A172 (cell line): ENCODE measurements around the gene RAB11FIP4. TPM values are rescaled to one million over a fixed set of nuclear protein-coding genes. Genes with fewer than 3 reads are reported as not detected.

Experiments
- DNase-seq: peaks from one replicate; pipeline ENCODE4 v3.0.0-alpha.2; 2015; ENCODE audit warnings: low spot score
- total RNA-seq: library from RNA; depleted of rRNA; stranded (reverse); fragments of >200 nt; shearing (Covaris generic); gene quantifications from 2 replicates; pipeline ENCODE4 v1.2.3, GENCODE V29; 2014

RAB11FIP4 gene
- total RNA-seq, 1 experiment from 2014 or later: 2.2 TPM

DNA sequence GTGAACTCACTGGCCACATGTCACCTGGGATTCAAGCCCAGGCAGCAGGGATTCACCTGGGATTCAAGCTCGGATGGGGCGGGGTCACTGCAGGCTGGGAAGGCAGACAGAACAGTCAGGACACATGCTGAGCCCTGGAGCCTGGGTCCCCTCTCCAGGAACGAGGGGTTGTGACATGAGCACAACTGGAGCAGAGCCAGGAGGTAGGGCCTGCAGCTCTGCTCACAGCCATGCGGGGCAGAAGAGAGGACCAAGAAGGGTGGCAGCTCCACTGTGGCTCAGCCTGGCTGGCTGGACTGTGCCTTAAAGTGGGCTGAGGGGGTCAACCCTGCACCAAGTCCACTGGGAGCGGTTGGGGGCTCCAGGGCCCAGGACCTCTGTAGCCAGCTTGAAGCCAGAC is 150.1 kb downstream of the RAB11FIP4 start:
- no peak for DNase-seq

- DNase-seq: no peak
Observed at GRCh38 chr17:31544186-31544585, 152.7 kb downstream of the RAB11FIP4 start.

DNA sequence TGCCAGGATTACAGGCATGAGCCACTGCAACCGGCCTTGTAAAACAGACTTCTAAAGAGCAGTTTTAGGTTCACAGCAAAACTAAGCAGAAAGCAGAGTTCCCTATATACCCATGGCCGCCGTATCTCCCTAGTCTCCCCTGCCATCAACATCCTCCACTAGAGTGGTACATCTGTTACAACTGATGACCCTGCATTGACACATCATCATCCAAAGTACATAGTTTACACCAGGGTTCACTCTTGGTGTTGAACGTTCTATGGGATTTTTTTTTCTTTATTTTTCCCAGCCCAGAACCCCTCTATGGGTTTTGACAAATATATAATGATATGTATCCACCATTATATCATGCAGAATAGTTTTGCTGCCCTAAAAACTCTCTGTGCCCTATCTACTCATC is 155.2 kb downstream of the RAB11FIP4 start:
- DNase-seq: no peak

DNA sequence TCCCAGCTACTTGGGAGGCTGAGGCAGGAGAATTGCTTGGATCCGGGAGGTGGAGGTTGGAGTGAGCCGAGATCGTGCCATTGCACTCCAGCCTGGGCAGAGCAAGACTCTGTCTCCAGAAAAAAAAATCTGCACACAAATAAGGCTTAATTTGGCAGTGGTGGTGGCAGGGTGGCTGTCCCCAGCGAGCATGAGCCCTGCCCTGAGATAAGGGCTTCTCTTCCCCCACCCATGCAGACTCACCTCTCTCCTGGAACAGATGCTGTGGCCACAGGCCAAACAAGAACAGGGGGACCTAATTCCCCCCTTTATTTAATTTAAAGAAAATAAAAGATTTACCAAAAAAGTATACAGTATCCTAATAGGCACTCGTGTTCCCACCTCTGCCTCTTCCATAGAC is 157.2 kb downstream of the RAB11FIP4 start:
- DNase-seq: no peak

GRCh38 chr17:31549121-31549524 is 157.6 kb downstream of the RAB11FIP4 start:
- peak; percentile 37 for DNase-seq

DNA sequence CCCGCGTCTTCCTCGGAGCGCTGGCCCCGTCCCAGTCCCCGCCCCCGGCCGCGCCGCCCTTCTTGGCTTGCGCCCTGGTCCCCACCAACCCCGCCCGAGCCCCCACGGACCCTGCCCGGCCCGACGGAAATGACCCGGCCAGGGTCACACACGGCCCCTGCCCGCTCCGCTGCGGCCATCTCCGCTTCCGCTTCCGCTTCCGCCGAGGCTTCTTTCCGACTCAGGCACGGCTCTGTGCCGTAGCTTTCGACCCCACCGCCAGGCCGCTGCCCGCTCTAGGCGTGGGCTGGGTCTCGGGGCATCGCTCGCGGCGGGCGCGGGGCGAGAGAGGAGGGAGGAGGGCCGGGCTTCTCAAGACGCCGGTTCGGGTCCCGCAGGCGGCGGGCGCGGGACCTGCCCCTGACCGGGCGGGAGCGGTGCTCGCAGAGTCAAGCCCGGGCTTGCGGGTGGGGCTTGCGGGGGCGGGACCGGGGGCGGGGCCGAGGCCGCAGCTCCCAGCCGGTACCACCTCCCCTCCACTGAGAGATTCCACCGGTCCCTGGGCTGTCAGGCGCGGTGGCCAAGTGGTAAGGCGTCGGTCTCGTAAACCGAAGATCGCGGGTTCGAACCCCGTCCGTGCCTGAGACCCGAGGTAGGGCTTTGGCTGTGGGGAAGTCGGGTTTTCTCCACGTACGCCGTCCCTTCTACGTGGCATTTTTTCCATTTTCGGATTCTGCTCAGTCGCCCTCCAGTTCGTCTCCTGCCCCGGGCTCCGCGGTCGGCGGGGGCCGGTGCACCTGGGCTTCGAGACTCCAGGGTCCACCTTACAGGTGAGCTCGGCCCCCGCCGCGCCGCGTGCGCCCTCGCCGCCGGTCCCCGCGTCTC is 158.3 kb downstream of the RAB11FIP4 start:
- DNase-seq: peak; percentile 95

GRCh38 chr17:31550389-31551056 is 159.0 kb downstream of the RAB11FIP4 start:
- no peak for DNase-seq

- no peak for DNase-seq
Observed at GRCh38 chr17:31552568-31552967, 161.1 kb downstream of the RAB11FIP4 start.

DNA sequence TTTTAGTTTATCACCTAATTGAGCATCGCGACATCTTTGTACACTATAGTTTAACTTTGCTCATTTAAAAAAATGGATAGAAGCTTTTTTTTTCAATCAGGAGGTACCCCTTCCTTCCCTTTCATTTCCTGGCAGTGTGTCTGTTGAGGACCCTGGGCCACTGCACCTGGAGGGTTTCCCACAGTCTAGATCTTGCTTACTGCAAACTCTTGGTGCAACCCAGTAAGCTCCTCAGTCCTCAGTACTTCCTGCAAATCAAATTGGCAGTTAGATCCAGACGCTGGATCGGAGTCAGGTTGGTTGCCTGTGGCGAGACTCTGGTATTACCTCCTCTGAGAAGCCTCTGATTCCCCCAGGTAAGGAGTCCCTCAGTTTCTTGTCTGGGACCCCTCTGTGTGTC is 162.0 kb downstream of the RAB11FIP4 start:
- DNase-seq: no peak

GRCh38 chr17:31554930-31555329 is 163.5 kb downstream of the RAB11FIP4 start:
- DNase-seq: no peak

DNA sequence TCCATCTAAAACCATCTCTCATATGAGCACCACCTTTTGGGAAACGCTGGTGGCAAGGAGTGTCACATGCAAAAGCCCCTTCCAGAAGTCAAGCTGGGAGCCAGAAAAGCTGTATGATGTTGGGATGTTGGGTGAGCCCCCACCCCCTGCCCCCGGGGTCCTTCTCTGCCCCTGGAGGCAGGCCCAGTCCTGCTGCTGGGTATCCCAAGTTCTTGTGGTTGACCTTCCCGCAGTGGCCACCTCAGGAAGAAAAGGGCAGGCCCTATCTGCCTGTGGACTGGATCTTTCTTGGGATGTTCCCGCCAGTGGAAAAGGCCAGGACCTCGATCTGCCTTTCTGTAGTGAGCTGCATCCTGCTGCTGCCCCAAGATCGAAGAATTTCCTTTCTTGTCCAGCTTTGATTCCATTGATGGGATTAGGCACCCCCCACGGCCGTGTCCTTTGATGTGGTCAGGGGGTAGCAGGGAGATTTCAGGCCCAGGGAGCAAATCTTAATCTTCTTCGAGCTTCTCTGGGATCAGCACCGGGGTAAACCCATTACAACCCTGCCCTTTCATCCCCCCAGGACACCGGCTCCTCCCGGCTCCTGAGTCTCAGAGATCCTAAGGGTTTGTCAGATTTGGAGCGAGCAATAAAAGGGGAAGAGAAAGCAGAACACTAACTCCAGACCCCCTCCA is 165.6 kb downstream of the RAB11FIP4 start:
- DNase-seq: no peak

- DNase-seq: peak; percentile 77
Observed at GRCh38 chr17:31558748-31559583, 167.5 kb downstream of the RAB11FIP4 start.

DNA sequence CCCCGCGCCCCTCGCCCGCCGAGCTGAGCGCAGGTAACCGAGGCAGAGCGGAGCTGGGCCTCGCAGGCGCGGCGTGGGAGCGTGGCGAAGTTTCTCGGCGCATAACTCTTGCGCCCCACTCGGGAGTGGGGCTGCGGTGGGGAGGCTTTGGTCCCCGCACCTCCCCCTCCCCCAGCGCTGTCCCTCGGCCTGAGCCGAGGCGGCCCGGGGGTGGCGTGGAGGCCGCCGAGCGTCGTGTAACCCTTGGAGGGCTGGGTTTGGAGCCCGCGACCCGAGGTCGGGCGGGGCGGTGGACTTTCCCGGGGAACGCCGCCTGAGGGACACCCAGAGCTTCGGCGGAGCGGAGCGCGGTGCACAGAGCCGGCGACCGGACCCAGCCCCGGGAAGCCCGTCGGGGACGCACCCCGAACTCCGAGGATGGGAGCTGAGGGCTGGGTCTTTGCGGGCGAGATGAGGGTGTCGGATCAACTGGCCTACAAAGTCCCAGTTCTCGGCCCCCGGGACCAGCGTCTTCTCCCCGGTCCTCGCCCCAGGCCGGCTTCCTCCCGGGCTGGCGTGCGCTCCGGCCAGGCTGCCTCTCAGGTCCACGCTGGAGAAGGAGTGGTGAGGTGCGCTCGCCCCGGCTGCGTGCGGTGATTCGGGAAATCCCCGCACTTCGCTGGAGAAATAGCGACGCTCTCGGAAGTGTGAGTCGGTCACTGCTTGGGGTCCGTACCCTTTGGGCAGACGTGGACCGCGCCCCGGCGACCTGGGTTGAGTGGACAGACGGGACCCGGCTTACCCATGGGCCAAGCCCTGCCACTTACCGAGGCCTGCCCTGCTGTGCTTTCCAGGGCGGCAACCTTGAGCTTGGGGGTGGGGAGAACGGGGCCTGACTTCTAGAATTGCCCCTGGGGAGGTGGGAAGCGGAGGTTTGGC is 168.4 kb downstream of the RAB11FIP4 start:
- DNase-seq: no peak

DNA sequence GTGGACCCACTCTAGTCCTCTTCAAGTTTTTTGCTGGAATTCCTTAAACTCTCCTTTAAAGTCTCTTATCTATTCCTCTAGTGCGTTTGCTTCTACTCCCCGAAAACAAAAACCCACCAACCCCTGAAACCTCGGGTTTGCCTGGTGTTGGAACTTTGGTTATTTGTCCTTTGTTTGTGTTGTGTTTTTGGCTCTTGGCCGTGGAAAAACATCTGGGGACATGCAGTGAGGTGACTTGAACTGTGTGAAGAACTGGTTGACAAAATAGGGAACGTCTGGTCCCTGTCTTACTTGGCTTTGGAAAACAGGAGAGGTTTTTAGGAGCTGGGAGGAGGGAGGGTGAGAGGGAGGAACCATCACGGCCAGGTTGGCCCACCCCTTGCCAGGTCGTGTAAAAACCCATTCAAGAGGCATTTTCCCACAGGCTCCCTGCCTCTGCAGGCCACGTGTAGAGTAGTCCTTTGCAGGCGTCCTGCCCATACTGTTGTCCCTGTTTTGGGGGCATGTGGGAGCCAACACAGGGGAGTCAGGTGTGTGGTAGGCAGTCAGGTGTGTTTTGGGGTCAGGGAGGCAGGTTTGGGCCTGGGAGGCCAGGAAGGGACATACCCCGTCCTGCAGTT is 169.3 kb downstream of the RAB11FIP4 start:
- no peak for DNase-seq

DNA sequence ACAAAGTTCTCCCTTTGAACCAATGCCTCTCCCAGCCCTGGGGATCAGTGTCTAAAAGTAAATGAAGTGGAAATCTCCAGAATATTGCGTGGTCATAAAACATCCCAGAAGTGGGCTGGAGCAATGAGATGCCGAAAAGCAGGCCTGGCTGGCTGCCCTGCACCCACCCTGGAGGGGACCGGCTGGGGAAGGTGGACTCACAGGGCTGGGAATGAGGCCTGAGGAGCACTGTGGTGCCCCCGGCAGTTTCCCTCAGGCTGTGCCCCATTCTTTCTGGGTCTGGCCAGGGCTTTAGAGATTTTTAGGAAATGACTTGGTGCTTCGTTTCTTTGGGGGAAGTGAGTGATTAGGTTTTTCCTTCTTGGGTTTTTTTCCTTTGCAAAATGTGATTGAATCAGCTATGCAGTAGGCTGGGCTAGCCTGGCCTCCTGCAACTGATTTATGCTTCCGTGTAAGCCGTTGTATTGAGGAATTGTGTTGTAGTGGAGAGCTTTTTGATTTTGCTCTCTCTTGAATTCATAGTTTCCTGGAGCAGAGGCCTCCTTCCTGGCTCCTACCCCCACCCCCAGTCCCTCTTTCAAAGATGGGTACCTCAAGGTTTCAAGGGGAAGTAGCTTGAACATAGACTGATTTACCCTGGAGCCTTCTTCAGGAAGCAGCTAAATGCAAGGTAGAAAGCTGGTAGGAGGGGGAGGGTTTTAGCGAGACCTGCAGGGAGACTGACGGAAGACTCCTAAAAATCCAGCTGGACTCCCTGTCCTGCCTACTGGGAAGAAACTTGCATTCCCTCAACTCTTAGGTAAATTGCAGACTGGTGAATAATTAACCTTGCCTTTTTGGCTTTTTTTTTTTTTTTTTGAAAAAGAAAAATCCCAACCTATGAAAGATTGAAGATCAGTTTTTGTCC is 170.2 kb downstream of the RAB11FIP4 start:
- peak; percentile 42 for DNase-seq

- DNase-seq: no peak
Observed at GRCh38 chr17:31562376-31562840, 170.9 kb downstream of the RAB11FIP4 start.

DNA sequence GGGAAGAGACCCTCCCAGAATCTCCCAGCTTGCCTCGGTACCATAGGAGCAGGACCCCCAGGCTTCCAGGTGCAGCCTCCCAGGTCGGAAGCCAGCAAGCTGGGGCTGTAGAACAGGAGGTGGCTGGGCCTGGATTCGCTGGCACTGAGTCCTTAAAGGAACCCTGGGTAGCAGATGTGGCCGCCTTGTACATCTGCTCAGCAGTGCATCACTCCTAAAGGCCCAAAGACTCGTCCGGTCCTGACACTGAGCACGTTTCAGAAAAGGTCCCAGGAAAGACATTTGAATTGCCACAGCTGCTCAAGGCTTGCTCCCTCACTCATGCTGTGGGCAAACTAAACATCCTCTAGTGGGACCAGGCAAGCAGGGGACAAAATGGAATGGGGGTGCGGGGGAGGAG is 172.8 kb downstream of the RAB11FIP4 start:
- DNase-seq: no peak

GRCh38 chr17:31564883-31565301 is 173.4 kb downstream of the RAB11FIP4 start:
- peak; percentile 89 for DNase-seq

DNA sequence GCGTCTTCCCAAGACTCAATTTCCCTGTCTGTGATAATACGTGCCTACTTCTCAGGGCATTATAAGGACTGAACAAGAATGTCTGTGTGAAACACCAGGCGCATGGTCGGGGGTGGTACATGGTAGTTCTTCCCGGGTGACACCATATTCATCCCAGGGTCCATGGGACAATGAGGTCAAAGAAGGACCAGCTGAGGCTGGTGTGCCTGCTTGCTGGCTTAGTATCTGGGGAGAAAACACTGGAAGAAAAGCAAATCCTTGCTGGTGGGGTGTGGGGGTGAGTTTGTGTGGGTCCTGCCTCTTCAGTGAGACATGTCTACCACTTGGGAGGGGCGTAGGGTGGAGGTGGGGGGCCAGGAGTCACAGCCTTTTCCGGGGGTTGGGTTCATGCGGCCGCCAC is 174.2 kb downstream of the RAB11FIP4 start:
- DNase-seq: no peak
